Heart left ventricle (tissue), 16 donors: ENCODE measurements around the gene ALOX12. TPM values are rescaled to one million over a fixed set of nuclear protein-coding genes. Genes with fewer than 3 reads are reported as not detected.

Experiments used
- ATAC-seq, 4 donors: fragments of 200-7000 bp; cut with Tn5 transposase; one replicate each; pipeline ENCODE4 v1.9.1; 2020 to 2022; ENCODE audit warnings: moderate library complexity in 4 of 4, mild to moderate bottlenecking in 3 of 4, moderate number of reproducible peaks in 1 of 4
- DNase-seq, 5 donors: peaks; one replicate each; pipeline ENCODE4 v3.0.0-alpha.2; 2020
- H3K27ac ChIP-seq, 12 donors: fragments of 200-600 bp; sonication (generic) in 4 of 12; one replicate each; pipeline versions ENCODE4 v1.5.0 to v1.8.0; 2016 to 2022; ENCODE audit warnings: mild to moderate bottlenecking in 2 of 12
- H3K27me3 ChIP-seq, 9 donors: fragments of 200-600 bp; sonication (generic) in 2 of 9; one replicate each; pipeline versions ENCODE4 v1.5.1 to v1.8.0; 2016 to 2022; ENCODE audit warnings: mild to moderate bottlenecking in 3 of 9
- H3K36me3 ChIP-seq, 9 donors: fragments of 200-600 bp; sonication (generic) in 2 of 9; one replicate each; pipeline versions ENCODE4 v1.5.0 to v1.8.0; 2018 to 2022; ENCODE audit warnings: mild to moderate bottlenecking in 2 of 9
- H3K4me1 ChIP-seq, 12 donors: fragments of 200-600 bp; sonication (generic) in 4 of 12; one replicate each; pipeline versions ENCODE4 v1.5.0 to v1.8.0; 2016 to 2022; ENCODE audit warnings: mild to moderate bottlenecking in 3 of 12
- H3K4me3 ChIP-seq, 12 donors: fragments of 200-600 bp; sonication (generic) in 4 of 12; one replicate each; pipeline versions ENCODE4 v1.5.0 to v1.8.0; 2017 to 2022; ENCODE audit warnings: mild to moderate bottlenecking in 9 of 12, moderate library complexity in 4 of 12
- H3K9me3 ChIP-seq, 12 donors: fragments of 200-600 bp; sonication (generic) in 4 of 12; one replicate each; pipeline versions ENCODE4 v1.5.0 to v1.8.0; 2016 to 2022; ENCODE audit warnings: mild to moderate bottlenecking in 1 of 12
- CTCF ChIP-seq, 12 donors: fragments of 200-600 bp; sonication (generic) in 4 of 12; IDR thresholded peaks; one replicate each; pipeline versions ENCODE4 v1.5.0 to v1.8.0; 2018 to 2022; ENCODE audit warnings: antibody characterized with exemption in 12 of 12, mild to moderate bottlenecking in 5 of 12
- POLR2A ChIP-seq, 2 donors: fragments of 450-650 bp; IDR thresholded peaks; one replicate each; pipeline ENCODE4 v1.6.1; 2017; ENCODE audit warnings: antibody characterized with exemption in 2 of 2, mild to moderate bottlenecking in 2 of 2, moderate library complexity in 2 of 2
- WGBS, 4 donors: extraction: QIAGEN DNeasy Blood & Tissue Kit in 2 of 4; methylation state at CpG; one replicate each; pipeline versions ENCODE4 v1.1.5 to v1.1.7; 2013 to 2018; 5-methylcytosine and 5-hydroxymethylcytosine counted together
- intact Hi-C, 10 donors: fragments of 100-400 bp; cut with DNase I; formaldehyde crosslinking; loops; one replicate each; pipeline versions ENCODE4 v1.11.1 to v1.14.2; 2022
- polyA plus RNA-seq, 2 donors: library from polyadenylated mRNA; stranded (reverse); fragments of 200-250 nt; gene quantifications; one replicate each; pipeline ENCODE4 v1.2.3, GENCODE V29; 2013
- total RNA-seq, 9 donors: library from RNA; depleted of rRNA in 2 of 9; stranded (reverse); fragments of >200 nt in 2 of 9; fragmentation: NEBNext Ultra II Directional in 3 of 9; extraction: Animal tissue kit (Norgen Biotek cat#: 25700) in 3 of 9; gene quantifications; one replicate each; pipeline versions ENCODE4 v1.1.0 to v1.2.4, GENCODE V29; 2016 to 2023
- donor health status: ischemic (EF 13 %, LVEDD 7.1; RV severe dilation, severe dysfunction).
- donor health status: healthy with polysubstance abuse.
- donor health status: DM: no; HTN: yes; CAD: no.
- donor health status: DM: no; HTN: no; CAD: no.
- donor health status: ischemic (EF 25% LVEDD 6.9; RV normal size, moderate dysfunction).
- donor health status: ischemic (EF 25% LVEDD 5.7; RV mildly dilated, moderate dysfunction).
- donor health status: healthy.
- donor health status: DM: yes; HTN: yes; CAD: no.
- donor health status: ischemic (EF 35%, LVEDD 5.7; RV mildly dilated, moderate dysfunction).
- donor health status: nonischemic (EF 11% LVEDD 7.7; RV severe dilation, severe dysfunction).
- donor health status: DM: yes; HTN: yes; CAD: no.
- donor health status: PGD.
- donor health status: ischemic (EF 29% LVEDD 5.4; RV normal size, mild dysfunction).
- donor health status: nonischemic (EF 23%, LVEDD 6.1; RV moderate dilation, normal function).

ALOX12 gene
- total and polyA plus RNA-seq, 11 donors, result 0.44 TPM; not detected in 10

- intact Hi-C loops, result loop anchor here in 1 of 10 donors (10.0 kb wide), 1 partner anchor 275 kb away; the partner anchor contains the start of gene XAF1
- TF ChIP-seq CTCF (IDR thresholded peaks at IDR 0.05), result no peak
- TF ChIP-seq POLR2A (IDR thresholded peaks at IDR 0.05), result no peak
- DNase-seq (peak in 4 of 5 donors; percentile 53 to 72 (median 68)), ATAC-seq (peak; percentile 37 to 89 (median 72))
- Histone ChIP-seq H3K36me3 (peaks cover 0 to 41% (median 7%) of the 10 kb centered on the region in 9 donors), H3K27me3 (no peaks in the 10 kb centered on the region), H3K4me1 (peaks cover 0 to 67% (median 21%) of the 10 kb centered on the region in 12 donors), H3K27ac (peak overlapping the region; percentile 34 to 97 (median 75)), H3K4me3 (no peak overlapping the region), H3K9me3 (no peaks in the 10 kb centered on the region)
- WGBS, 4 donors, result 38 to 59% (median 49%) methylated on average over 8 of the region's 8 CpGs
Observed at GRCh38 chr17:7029659-7030058, 33.8 kb downstream of the ALOX12 start.

GRCh38 chr17:7034955-7035590 lies 39.2 kb downstream of the ALOX12 start:
- peak in 1 of 5 donors; percentile 50 for DNase-seq
- Histone ChIP-seq H3K4me3 (peak overlapping the region; percentile 53 to 88 (median 67)), H3K27me3 (no peaks in the 10 kb centered on the region), H3K9me3 (no peaks in the 10 kb centered on the region), H3K27ac (peak overlapping the region; percentile 74 to 97 (median 88)), H3K36me3 (peaks cover 0 to 4% (median 0%) of the 10 kb centered on the region in 9 donors), H3K4me1 (peaks cover 0 to 29% (median 8%) of the 10 kb centered on the region in 12 donors)
- ATAC-seq, result peak; percentile 44 to 76 (median 54)
- 9 to 15% (median 13%) methylated on average over 7 of the region's 7 CpGs for whole genome bisulfite sequencing, 4 donors
- intact Hi-C loops, result no loop called here
- TF ChIP-seq CTCF (IDR thresholded peaks at IDR 0.05) (no peak), POLR2A (IDR thresholded peaks at IDR 0.05) (no peak)

- TF ChIP-seq CTCF (IDR thresholded peaks at IDR 0.05) (no peak), POLR2A (IDR thresholded peaks at IDR 0.05) (peak in 1 of 2 donors; percentile 64)
- ATAC-seq, result peak; percentile 93 to 96 (median 96)
- no peaks in the 10 kb centered on the region for H3K36me3 ChIP-seq
- 0 to 2% (median 1%) methylated on average over 27 to 52 of the region's 52 CpGs for WGBS, 4 donors
- H3K4me1 ChIP-seq, result peaks cover 0 to 25% (median 8%) of the 10 kb centered on the region in 12 donors
- peak within 1 kb of the TSS; percentile 53 to 88 (median 67) for H3K4me3 ChIP-seq
- intact Hi-C loops, result no loop called here
- H3K9me3 ChIP-seq, result no peaks in the 10 kb centered on the region
- no peaks in the 10 kb centered on the region for H3K27me3 ChIP-seq
- DNase-seq, result peak; percentile 95 to 97 (median 95)
- peak within 1 kb of the TSS; percentile 74 to 97 (median 88) for H3K27ac ChIP-seq
Observed at GRCh38 chr17:7035591-7036368, 39.9 kb downstream of the ALOX12 start, which contains the start of gene SLC16A13. SLC16A13 (plus strand) TSS chr17:7036015; CDS start chr17:7036383, 368 bp downstream.
